GM21360 (cell line): Measurements from ENCODE around the gene MUC6.

ENCODE experiments used
- ATAC-seq: cut with Tn5 transposase; IDR thresholded peaks from one replicate; pipeline ENCODE4 v1.9.1; 2021; ENCODE audit warnings: mild to moderate bottlenecking, moderate library complexity; ENCODE audit not compliant: unreplicated experiment

MUC6 gene

GRCh38 chr11:1072116-1072820 is 35.8 kb upstream of the MUC6 start:
- no peak for ATAC-seq

GRCh38 chr11:1071571-1072115 is 35.1 kb upstream of the MUC6 start:
- no peak for ATAC-seq

DNA sequence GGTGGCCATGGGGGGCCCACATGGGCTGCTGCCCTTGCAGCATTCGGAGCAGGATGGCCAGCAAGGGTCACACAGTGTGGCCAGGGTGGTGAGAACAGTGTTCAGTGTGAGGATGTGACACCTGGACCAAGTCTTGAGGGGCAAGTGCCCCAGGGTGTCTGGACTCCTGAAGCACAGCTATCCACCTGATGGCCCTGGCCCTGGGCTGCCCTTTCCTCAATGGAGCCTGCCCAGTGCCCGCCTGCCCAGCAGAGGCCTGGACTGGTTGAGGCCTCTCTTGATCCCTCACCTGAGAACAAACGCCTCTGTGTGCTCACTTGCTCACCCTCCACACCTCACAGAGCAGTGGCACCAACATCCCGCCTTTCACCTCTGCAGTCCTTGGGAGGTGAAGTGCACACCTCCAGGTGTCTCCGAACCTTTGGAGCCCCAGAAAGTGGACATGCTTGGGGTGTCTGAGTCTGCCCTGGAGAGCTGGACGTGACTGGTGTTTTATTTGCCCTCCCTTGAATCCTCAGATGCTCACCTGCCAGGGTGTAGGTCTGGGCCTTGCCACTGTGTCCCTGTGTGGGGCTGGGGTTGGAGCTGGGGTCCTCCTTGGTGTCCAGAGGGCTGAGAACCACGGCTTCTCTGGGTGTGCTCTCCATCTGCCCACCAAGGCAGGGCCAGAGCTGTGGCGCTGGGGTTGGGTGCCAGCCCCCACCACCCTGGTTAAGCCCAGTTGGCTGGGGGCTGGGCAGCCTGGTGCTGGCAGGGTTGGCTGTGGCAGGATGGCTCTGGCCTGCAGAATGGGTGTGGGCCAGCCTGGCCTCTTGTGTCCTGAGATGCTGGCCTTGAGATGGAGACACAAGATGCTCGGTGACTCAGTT is 34.3 kb upstream of the MUC6 start:
- ATAC-seq = no peak

GRCh38 chr11:1069740-1070139 is 33.2 kb upstream of the MUC6 start:
- no peak for ATAC-seq

- ATAC-seq = no peak
These were observed 31.4 kb upstream of the MUC6 start for GRCh38 chr11:1067812-1068496.

DNA sequence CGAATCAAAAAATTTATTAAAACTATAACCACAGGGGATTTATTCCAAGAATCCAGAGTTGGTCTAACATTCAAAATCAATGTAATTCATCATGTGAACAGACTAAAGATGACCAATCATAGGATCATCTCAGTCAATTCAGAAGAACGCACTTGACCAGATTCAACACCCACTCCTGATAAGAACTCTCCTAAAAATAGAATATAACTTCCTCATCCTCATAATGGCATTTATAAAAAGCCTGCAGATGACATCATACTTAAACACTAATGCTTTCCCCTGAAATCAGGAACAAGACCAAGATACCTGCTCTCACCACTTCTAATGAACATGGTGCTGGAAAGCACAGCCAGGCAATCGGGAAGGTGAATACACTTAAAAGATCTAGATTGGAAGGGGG is 27.6 kb upstream of the MUC6 start:
- no peak for ATAC-seq

DNA sequence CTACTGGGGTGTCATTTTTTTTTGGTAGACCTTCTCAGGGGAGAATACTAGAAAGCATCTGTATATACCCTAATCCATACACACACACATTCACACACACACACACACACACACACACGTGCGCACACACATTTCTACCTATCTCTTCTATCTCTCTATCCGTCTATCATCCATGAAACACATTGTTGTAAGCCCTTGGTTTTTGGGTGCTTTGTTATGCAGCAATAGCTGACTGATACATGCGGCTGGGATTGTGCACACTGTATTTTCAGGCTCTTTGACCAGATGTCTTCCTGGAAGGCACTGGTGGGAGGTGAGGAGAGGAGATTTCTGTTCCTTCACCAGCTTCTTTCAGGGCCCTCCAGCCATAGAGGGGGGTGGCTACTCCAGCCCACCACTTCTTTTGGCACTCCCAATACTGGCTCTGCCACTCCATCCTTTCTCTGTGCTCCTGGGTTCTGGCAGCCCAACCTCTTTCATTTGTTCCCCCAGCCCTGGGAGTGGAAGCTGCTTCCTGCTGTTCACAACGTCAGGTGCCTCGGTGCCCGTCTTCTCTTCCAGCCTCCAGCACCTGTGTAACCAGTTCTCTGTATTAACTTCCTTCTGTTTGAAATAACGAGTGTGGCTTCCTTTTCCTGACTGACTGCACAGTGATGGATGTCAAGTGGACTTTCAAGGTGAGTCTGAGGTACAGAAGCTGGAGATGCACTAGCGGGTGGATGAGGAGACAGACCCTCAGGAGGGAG is 25.7 kb upstream of the MUC6 start:
- no peak for ATAC-seq

- ATAC-seq = no peak
These were observed 24.5 kb upstream of the MUC6 start for GRCh38 chr11:1060852-1061616.

DNA sequence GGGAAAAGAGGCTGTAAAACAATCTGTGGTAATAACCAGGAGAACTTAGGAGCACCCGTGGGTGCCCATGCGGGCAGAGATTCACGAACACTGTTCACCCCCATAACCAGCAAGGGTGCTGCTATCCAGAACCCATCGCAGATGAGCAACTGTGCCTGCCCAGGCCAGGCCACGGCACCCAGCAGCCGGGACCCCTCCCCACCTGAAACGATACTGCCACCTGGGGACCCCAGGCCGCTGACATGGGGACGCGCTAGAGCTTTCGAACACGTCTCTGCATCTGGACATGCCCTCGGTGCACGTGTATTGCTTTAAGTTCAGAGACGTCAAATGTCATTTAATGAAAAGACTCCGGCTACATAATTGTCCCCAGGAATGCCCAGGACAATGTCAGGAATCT is 23.9 kb upstream of the MUC6 start:
- no peak for ATAC-seq

- ATAC-seq = no peak
These were observed 23.2 kb upstream of the MUC6 start for GRCh38 chr11:1059759-1060158.

DNA sequence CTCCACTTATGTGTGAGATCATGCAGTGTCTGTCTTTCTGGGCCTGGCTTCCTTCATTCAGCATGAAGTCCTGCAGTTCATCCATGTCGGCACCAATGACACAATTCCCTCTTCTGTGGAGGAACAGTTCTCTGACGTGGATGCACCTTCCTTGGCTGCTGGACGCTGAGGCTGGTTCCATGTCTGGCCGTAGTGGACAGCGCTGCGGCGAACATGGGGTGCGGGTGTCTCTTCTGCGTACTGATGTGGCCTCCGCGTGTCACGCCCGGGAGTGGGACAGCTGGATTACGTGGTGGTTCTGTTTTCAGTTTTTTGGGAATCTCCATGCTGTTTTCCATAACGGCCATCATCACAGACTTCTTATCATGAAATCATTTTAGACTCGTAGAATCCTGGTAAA is 21.3 kb upstream of the MUC6 start:
- no peak for ATAC-seq

GRCh38 chr11:1055990-1056771 is 19.7 kb upstream of the MUC6 start:
- ATAC-seq = no peak

DNA sequence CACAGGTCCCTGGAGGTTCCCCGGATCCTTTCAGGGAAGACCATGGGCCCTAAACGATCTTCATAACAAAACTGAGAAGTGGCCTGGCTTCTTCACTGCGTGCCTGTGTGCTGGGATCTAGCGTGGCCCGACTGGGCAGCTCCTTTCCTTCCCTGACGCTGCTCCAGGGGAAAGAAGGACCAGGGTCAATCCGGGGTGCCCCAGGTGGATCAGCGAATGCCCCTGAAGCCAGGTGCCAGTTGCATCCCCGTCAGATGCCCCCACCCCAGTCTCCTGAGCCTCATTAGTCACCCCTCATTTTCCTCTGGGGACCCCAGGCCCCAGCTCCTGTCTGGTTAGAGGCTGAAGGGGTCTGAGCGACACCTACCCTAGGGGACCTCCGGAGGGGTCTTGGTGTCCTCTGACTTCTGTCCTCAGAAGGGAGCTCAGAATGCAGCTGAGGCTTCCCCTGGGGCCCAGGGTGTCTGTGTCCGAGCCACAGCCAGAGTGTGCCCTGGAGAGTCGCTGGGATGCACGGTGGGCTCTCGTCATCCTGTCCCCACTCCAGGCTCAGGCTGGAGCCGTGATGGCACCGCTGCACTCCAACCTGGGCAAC is 18.7 kb upstream of the MUC6 start:
- no peak for ATAC-seq

DNA sequence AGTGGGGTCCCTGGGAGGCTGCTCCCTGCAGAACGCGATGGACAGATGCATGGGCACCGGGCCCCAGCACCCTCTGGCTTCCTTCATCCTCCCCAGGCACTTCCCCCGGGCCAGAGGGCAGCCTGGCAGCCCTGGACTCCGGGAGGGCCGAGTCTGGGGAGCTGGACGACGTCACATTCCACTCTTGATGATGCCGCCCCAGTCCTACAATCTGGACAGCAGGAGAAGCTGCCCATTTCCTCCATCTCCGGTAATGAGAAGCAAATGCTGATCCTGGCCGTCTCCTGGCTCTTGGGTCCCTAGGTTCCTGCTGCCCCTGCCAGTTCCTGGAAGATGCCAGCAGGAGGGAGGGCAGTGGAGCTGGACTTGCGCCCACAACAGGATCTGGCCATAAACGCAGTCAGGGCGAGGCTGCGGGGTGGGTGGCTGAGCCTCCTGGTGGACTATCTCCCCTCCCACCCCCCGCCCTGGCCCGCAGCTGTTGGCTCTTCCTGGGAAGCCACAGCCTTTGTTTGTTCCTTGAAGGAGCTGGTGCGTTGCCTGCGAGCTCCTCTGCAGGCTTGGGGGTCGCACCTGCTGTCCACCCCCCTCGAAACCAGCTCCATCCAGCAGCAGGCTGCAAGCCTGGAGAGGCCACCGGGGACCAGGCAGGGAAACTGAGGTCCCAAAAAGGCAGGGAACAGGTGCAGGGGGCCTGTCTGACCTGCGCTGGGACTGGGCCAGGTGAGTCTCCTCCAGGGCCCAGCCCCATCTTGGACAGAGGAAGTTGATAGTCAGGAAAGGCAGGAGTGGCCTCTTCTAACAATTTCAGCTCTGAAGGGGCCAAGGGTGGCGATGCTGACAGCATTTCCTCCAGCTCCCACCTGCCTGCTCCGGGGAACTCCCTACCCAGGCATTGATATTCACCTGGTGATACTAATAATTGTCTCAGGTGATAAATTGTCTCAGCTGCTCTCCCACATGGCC is 17.9 kb upstream of the MUC6 start:
- ATAC-seq = no peak

- ATAC-seq = no peak
These were observed 16.8 kb upstream of the MUC6 start for GRCh38 chr11:1053121-1053901.

- ATAC-seq = no peak
These were observed 15.9 kb upstream of the MUC6 start for GRCh38 chr11:1052133-1053011.
